Measurements from ENCODE around the gene SCN5A. TPM values are rescaled to one million over a fixed set of nuclear protein-coding genes. Genes with fewer than 3 reads are reported as not detected.

Gene SCN5A
- polyA plus RNA-seq, 1 of the 3 experiments (the other 2 are of a cell fraction), result 0.18 TPM

- peak; percentile 90 for TF ChIP-seq CTCF (IDR thresholded peaks at IDR 0.05)
Observed at GRCh38 chr3:38651153-38651789, 1.8 kb upstream of the SCN5A start (continued).

GRCh38 chr3:38650248-38650951, 913 bp upstream of the SCN5A start:
- CTCF ChIA-PET, result interaction anchor here (0.7 to 14.0 kb wide), 52 partner anchors 8 to 530 kb away, joined by 3 to 556 read pairs (median 6); partner anchors contain the start of gene EXOG
- Histone ChIP-seq H3K9me3 (no peaks in the 10 kb centered on the region), H3K4me1 (ENCODE audit: control insufficient read depth in 1 of 2, insufficient read depth in 2 of 2, low read depth in 1 of 2, low read length in 1 of 2) (peaks cover 0 to 15% of the 10 kb centered on the region in 2 experiments; a peak in 1 of 4 replicates), H3F3A (replicated peaks; ENCODE audit: insufficient read depth) (no peaks in the 10 kb centered on the region), H3K4me3 (ENCODE audit: low read depth in 2 of 2, low read length in 1 of 2) (no peak overlapping the region; a peak in 1 of 4 replicates), H3K9ac (no peak overlapping the region), H3K27me3 (ENCODE audit: insufficient read depth) (peaks cover 12% of the 10 kb centered on the region; the same call in 1 of the 2 replicates), H2AFZ (ENCODE audit: low read depth) (no peak overlapping the region), H3K36me3 (replicated peaks in 1 of 2; ENCODE audit: control insufficient read depth in 1 of 2, insufficient read depth in 2 of 2, low read length in 1 of 2) (no peaks in the 10 kb centered on the region), H3K27ac (ENCODE audit: low read depth in 2 of 2, low read length in 1 of 2) (no peak overlapping the region), H3K4me2 (peak overlapping the region; percentile 65; the same call in 1 of the 2 replicates), H3K9me2 (no peaks in the 10 kb centered on the region), H3K79me2 (ENCODE audit: insufficient read depth) (no peaks in the 10 kb centered on the region), H4K20me1 (ENCODE audit: insufficient read depth) (no peaks in the 10 kb centered on the region)
- POLR2A ChIA-PET, result interaction anchor here (1.4 kb wide), 1 partner anchor 129 kb away, joined by 4 read pairs; no protein-coding TSS in a partner anchor
- peak; percentile 10 for DNase-seq
- WGBS (ENCODE audit: low lambda C conversion rate), result 79% methylated on average over 14 of the region's 14 CpGs
- TF ChIP-seq TAF1 (IDR thresholded peaks at IDR 0.05; ENCODE audit: borderline replicate concordance, low read depth, low read length) (no peak), RXRA (IDR thresholded peaks at IDR 0.05; ENCODE audit: borderline replicate concordance, low read depth) (no peak), POLR2AphosphoS5 (IDR thresholded peaks at IDR 0.05; ENCODE audit: low read depth, low read length) (no peak), ZBTB33 (IDR thresholded peaks at IDR 0.05; ENCODE audit: borderline replicate concordance, low read depth) (no peak), FOXJ3 (CRISPR knock-in tag; IDR thresholded peaks at IDR 0.05) (no peak), SIN3A (IDR thresholded peaks at IDR 0.05; ENCODE audit: borderline replicate concordance, low read depth, low read length) (no peak), MEF2A (IDR thresholded peaks at IDR 0.05; ENCODE audit: borderline replicate concordance, low read depth) (no peak), CTCF (IDR thresholded peaks at IDR 0.05) (no peak), NFIC (IDR thresholded peaks at IDR 0.05; ENCODE audit: borderline replicate concordance) (no peak), NRF1 (IDR thresholded peaks at IDR 0.05; ENCODE audit: low read depth, low read length) (no peak), SMC3 (IDR thresholded peaks at IDR 0.05; ENCODE audit: low read depth, low read length) (no peak), FOXM1 (IDR thresholded peaks at IDR 0.05; ENCODE audit: low read depth) (no peak), USF1 (IDR thresholded peaks at IDR 0.05; ENCODE audit: borderline replicate concordance, low read depth) (no peak), MXI1 (IDR thresholded peaks at IDR 0.05; ENCODE audit: low read depth, low read length) (no peak), EZH2phosphoT487 (IDR thresholded peaks at IDR 0.05; ENCODE audit: borderline replicate concordance, low read depth) (no peak)

Measured in SK-N-SH (cell line).